Activated CD4-positive, alpha-beta T cell treated with anti-CD3 and anti-CD28 coated beads for 1 hour (primary cell): ENCODE measurements around the gene CAMK2N1.

Experiments used
- DNase-seq: peaks from one replicate; pipeline ENCODE4 v3.0.0-alpha.2; 2020

Gene CAMK2N1

GRCh38 chr1:20496241-20496661, 10.2 kb upstream of the CAMK2N1 start:
- no peak for DNase-seq

GRCh38 chr1:20495661-20496060, 9.7 kb upstream of the CAMK2N1 start:
- DNase-seq, result no peak

- DNase-seq, result no peak
Measured at GRCh38 chr1:20494609-20495311, 8.8 kb upstream of the CAMK2N1 start.

DNA sequence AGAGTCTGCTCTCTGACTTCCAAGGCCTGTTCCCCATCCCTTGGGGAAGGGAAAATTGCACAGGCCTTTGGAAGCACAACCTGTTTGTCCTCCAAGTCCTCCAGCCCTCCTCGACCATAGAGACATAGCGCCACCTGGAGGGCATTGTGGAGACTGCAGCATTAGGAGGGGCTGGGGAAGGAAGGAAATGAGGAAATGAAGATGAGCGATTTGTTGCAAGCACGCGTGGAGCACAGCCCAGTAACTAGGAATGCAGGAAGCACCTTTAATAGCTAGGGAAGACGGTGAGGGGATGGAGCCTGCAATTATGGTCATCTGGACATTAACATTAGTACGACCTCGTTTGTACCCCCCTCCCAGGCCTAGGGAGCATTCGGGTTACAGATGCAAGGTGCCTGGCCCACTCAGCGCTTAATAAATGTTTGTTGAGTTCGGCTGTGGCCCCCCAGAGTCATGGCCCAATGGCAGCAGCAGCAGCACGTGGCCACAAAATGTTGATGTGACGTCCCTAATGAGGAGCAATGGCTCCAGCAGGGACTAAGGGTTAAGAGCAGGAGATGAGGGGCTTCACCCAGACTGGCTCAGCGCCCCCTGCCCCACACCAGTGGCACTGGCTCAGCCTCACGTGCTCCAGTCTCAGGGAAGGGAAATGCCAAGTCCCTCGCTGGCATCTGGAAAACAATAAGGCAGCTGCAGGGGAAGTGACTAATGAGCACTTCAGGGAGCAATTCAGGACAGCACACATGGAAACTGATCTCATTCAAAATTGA, 8.0 kb upstream of the CAMK2N1 start:
- DNase-seq, result peak; percentile 73

DNA sequence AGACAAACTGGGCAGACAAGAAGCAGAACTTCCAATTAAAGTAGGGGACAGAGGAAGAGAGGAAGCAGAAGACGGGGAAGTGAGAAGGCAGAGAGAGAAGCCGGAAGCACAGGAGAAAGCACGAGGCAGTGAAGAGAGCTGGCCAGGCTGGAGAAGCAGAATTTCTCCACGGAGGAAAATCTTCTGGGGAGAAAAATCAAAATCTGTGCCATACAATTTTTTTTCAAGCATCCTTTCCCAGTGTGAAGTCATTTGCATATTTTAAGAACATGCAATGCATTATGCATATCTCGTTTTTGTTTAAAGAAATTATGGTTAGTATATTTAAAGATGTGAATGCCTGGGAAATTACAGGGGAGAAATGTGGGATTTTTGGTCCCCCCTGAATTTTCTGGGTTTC, 7.3 kb upstream of the CAMK2N1 start:
- DNase-seq, result no peak

DNA sequence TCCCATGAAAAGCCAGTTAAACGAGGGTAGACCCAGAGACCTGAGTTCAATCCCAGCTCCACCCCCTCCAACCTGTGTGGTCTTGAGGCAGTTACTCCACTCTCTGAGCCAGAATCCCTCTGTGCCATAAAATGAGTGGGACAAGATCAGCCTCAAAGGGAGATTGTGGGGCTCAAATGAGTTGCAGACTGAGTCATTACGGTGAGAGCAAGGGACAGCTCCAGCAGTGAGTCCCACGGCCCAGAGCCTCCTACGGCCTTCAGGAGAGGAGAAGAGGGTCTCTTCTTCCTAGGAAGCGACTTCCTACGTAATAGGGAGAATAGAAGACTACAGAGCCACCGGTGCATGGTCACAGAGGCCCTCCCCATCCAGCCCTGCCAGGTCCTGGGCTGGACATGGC, 6.7 kb upstream of the CAMK2N1 start:
- DNase-seq, result no peak

- DNase-seq, result no peak
Measured at GRCh38 chr1:20491866-20492265, 5.9 kb upstream of the CAMK2N1 start.

GRCh38 chr1:20491178-20491577, 5.2 kb upstream of the CAMK2N1 start:
- no peak for DNase-seq

- DNase-seq, result no peak
Measured at GRCh38 chr1:20487236-20487590, 1.2 kb upstream of the CAMK2N1 start.

GRCh38 chr1:20486457-20487235, 636 bp upstream of the CAMK2N1 start:
- DNase-seq, result no peak

GRCh38 chr1:20484519-20485462, 1.2 kb downstream of the CAMK2N1 start:
- DNase-seq, result no peak

GRCh38 chr1:20483833-20484518, 2.0 kb downstream of the CAMK2N1 start:
- DNase-seq, result no peak

GRCh38 chr1:20483098-20483832, 2.7 kb downstream of the CAMK2N1 start:
- no peak for DNase-seq

- DNase-seq, result no peak
Measured at GRCh38 chr1:20481643-20482498, 4.1 kb downstream of the CAMK2N1 start.

- DNase-seq, result no peak
Measured at GRCh38 chr1:20480951-20481617, 4.9 kb downstream of the CAMK2N1 start.

GRCh38 chr1:20480243-20480944, 5.6 kb downstream of the CAMK2N1 start:
- DNase-seq, result no peak

- no peak for DNase-seq
Measured at GRCh38 chr1:20479840-20480239, 6.2 kb downstream of the CAMK2N1 start.

GRCh38 chr1:20478057-20478635, 7.9 kb downstream of the CAMK2N1 start:
- DNase-seq, result no peak
